ENCODE measurements around the gene NR1H2. TPM values are rescaled to one million over a fixed set of nuclear protein-coding genes. Genes with fewer than 3 reads are reported as not detected.
"Not testable (repeated sequence)": the region's sequence is repeated elsewhere in the genome, so short reads cannot be mapped to it uniquely, and the experiment has no call there.

Gene NR1H2
- total and polyA plus RNA-seq, 5 donors, result 68.3 to 80.9 (median 71.6) TPM

DNA sequence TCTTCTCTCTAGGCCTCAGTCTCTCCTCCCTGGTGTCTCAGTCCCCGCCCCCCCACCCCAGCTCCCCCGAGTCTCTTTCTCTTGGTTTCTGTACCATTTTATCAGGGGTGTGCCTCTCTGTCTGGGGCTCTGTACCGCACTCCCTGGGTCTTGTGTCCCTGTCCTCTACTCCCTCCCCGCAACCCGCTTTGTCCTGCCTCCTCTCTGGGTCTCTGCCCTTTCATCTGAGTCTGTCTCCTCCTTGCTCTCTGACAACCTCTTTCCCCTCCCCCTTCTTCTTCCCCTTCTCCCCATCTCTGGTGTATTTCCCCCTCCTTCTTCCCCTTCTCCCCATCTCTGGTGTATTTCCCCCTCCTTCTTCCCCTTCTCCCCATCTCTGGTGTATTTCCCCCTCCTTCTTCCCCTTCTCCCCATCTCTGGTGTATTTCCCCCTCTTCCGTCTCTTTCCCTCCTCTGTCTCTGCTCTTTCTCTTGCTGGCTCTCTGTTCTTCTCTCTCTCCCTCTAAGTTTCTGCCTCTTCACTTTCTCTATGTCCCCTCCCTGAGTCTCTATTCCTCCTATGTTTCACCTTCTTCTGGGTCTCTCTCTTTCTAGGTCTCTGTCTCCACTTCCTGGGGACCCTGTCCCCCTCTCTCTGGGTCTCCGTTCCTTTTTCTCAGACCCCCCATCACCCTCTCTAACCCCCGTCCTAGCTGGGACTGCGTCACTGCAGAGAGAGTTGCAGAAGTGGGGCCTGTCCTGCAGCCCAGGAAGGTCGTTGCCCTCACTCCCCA, 44.9 kb upstream of the NR1H2 start:
- no peaks in the 10 kb centered on the region for H3K27me3 ChIP-seq (ENCODE audit: control insufficient read depth, insufficient read depth)
- 19% methylated on average over 10 of the region's 10 CpGs for WGBS

DNA sequence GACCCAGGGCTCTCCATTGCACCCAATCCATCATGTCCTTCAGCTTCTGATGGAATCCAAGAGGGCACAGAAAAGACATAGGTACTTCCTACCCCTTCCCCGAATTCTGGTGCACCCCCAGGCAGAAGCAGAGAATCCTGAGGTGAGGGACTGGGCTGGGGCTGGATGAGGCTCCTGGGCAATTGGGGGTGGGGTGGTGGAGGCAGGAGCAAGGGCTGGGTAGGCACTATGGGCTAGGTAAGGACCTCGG, 44.3 kb upstream of the NR1H2 start:
- H3K4me3 ChIP-seq (ENCODE audit: low read length), result no peak overlapping the region
- no peaks in the 10 kb centered on the region for H3K27me3 ChIP-seq (ENCODE audit: control insufficient read depth, insufficient read depth)
- ATAC-seq (no peak), DNase-seq (no peak)
- peaks cover 1% of the 10 kb centered on the region for H3K4me1 ChIP-seq (ENCODE audit: control insufficient read depth, insufficient read depth, low read length)
- intact Hi-C loops (cut with DNase I), result no loop called here
- no peak overlapping the region for H3K27ac ChIP-seq (ENCODE audit: low read length)
- H3K9me3 ChIP-seq (ENCODE audit: control insufficient read depth, low read length), result no peaks in the 10 kb centered on the region
- 30% methylated on average over 2 of the region's 2 CpGs for WGBS

More for the DNA sequence above, 44.9 kb upstream of the NR1H2 start:
- DNase-seq (no peak), ATAC-seq (no peak)
- intact Hi-C loops (cut with DNase I), result no loop called here
- no peaks in the 10 kb centered on the region for H3K9me3 ChIP-seq (ENCODE audit: control insufficient read depth, low read length)
- peak overlapping the region; percentile 41 for H3K4me3 ChIP-seq (ENCODE audit: low read length)
- peaks cover 1% of the 10 kb centered on the region for H3K4me1 ChIP-seq (ENCODE audit: control insufficient read depth, insufficient read depth, low read length)
- H3K27ac ChIP-seq (ENCODE audit: low read length), result no peak overlapping the region

DNA sequence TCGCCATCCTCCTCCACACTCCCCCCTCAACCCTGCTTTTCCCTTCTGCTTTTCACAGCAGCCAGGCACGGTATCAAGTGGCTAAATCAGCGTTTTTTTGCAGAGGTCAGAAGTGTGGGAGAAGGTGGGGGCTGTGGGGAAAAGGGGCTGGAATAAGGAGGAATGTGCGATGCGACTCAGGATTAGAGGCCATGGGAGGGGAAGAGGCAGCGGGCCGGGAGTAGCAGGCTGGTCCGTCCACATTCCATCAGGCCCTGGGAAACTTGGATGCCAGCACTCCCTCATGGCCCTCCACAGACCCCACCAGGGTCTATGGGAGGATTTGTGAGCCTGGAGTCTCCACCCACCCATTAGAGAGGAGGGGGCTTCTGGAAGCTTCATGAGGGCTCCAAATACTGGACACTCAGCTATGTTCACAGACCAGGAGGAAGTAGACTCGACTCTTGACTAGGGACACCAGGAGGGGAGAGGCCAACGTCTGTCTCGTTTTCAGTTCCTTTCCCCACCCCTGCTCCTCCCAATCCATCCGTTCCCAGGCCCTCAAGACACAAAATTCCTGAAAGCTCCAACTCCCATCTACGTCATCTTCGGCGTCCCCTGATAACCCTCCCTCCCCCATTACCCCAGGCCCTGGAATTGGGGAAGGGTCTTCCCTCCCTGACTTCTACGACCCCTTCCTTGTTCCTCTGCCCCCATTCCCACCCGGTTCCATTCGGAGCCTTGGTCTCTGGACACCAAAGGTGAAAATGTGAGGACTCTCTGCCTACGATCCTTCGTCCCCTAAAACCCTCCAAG, 43.8 kb upstream of the NR1H2 start:
- H3K4me3 ChIP-seq (ENCODE audit: low read length), result no peak overlapping the region
- intact Hi-C loops (cut with DNase I), result no loop called here
- H3K9me3 ChIP-seq (ENCODE audit: control insufficient read depth, low read length), result no peaks in the 10 kb centered on the region
- H3K4me1 ChIP-seq (ENCODE audit: control insufficient read depth, insufficient read depth, low read length), result peaks cover 1% of the 10 kb centered on the region
- no peak overlapping the region for H3K27ac ChIP-seq (ENCODE audit: low read length)
- no peaks in the 10 kb centered on the region for H3K27me3 ChIP-seq (ENCODE audit: control insufficient read depth, insufficient read depth)
- DNase-seq (no peak), ATAC-seq (no peak)
- 16% methylated on average over 20 of the region's 20 CpGs for WGBS

DNA sequence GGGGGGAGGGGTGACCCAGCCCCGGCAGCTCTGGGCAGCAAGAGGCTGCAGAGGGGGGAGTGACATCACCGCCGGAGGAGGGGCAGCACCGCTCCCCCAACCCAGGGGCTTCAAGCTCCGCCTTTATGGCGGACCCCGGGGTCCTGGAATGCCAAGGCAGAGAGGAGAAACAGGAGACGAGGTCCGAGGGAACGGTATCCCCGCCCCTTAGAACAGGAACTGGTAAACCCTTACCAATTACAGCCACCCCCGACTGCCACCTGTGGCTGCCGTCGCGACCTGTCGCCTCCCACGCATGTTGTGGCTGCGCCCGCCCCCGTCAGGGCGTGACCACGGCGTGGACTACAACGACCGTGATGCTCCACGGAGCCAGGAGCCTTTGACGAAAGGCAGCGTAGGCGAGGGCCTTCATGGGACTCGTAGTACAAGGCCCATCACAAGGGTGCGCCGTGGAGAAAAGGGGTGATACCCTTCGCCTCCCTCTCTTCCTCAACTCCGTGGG, 43.0 kb upstream of the NR1H2 start:
- Histone ChIP-seq H3K27ac (ENCODE audit: low read length) (no peak overlapping the region), H3K27me3 (ENCODE audit: control insufficient read depth, insufficient read depth) (no peaks in the 10 kb centered on the region), H3K4me1 (ENCODE audit: control insufficient read depth, insufficient read depth, low read length) (peaks cover 1% of the 10 kb centered on the region), H3K4me3 (ENCODE audit: low read length) (peak overlapping the region; percentile 26), H3K9me3 (ENCODE audit: control insufficient read depth, low read length) (no peaks in the 10 kb centered on the region)
- DNase-seq (peak; percentile 92 to 96 (median 96)), ATAC-seq (peak; percentile 69 to 74)
- 1% methylated on average over 34 of the region's 34 CpGs for WGBS
- intact Hi-C loops (cut with DNase I), result no loop called here

DNA sequence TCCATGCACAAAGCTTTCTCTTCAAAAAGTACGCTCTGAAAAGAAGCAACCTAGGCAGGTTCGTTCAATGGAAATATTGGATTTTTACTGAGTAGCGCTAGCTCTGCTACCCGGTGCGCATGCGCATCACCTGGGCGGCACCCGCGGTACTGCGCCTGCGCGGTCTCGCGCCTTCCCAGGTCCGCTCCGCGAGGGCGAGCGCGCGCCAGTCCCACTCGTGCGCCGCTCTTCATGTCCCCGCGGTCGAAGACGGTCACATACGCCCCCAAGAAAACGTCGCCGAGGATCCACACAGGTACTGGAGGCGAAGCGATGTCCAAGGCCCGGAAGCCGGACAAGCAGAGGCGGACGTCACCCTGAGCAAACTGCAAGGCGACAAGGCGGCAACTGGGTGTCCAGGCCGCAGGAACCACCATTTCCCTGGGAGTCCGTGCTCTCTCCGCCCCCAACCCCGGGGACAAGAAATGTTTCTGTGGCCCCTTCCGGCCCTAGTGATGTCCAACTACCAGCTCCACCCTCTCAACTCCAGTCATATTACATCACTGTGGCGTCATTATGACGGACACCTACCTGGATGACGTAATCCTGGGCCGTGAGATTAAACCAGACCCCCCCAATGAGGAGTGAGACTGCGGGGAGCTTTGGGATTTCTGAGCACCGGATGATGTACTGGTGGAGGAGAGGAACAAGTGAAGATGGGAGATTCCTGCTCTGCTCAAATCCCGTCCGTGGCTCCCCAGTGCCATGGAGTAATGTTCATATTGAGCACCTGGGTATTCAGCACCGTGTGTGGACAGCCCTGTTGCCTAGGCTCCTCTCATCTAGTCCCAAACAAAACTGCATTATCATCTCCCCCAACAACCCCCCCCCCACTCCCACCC, 42.3 kb upstream of the NR1H2 start:
- WGBS, result 11% methylated on average over 54 of the region's 54 CpGs
- Histone ChIP-seq H3K9me3 (ENCODE audit: control insufficient read depth, low read length) (no peaks in the 10 kb centered on the region), H3K27ac (ENCODE audit: low read length) (peak overlapping the region; percentile 48), H3K4me1 (ENCODE audit: control insufficient read depth, insufficient read depth, low read length) (peaks cover 1% of the 10 kb centered on the region), H3K4me3 (ENCODE audit: low read length) (peak overlapping the region; percentile 22), H3K27me3 (ENCODE audit: control insufficient read depth, insufficient read depth) (no peaks in the 10 kb centered on the region)
- intact Hi-C loops (cut with DNase I), result no loop called here
- DNase-seq (peak; percentile 72 to 93 (median 91)), ATAC-seq (peak; percentile 28 to 36)

DNA sequence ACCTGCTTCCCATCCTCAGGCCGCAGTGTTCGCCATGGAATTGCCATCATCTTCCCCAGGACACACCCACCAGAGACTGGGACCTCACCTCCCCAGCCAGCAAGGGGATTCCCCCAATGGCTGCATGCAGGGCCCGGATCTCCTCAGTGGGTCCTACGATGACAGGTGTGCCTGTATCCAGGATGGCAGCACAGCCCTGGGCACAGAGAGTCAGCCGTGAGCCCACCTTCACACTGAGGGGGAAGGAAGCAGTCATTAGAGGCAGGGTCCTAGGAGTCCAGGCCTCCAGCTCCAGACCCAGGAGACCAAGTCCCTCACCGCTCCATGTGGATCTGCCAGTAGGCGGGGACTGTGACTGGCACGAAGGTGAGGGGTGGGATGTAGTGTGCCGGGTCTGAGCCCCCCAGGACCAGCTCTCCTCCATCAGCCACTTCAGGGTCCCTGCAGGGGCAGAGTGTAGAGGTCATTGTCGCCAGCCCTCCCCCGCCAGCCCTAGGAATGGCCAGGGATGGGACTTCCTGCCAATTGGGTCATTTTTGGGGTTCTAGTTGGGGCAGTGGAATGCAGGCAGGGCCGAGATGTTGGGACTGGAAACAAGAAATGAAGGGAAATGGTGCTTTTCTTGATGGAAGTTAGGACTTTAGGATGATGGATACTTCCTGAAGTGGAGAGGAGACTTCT, 41.4 kb upstream of the NR1H2 start:
- WGBS, result 92% methylated on average over 12 of the region's 12 CpGs
- ATAC-seq (no peak), DNase-seq (no peak)
- no peak overlapping the region for H3K27ac ChIP-seq (ENCODE audit: low read length)
- no peaks in the 10 kb centered on the region for H3K27me3 ChIP-seq (ENCODE audit: control insufficient read depth, insufficient read depth)
- H3K4me1 ChIP-seq (ENCODE audit: control insufficient read depth, insufficient read depth, low read length), result peaks cover 1% of the 10 kb centered on the region
- intact Hi-C loops (cut with DNase I), result no loop called here
- H3K4me3 ChIP-seq (ENCODE audit: low read length), result no peak overlapping the region
- H3K9me3 ChIP-seq (ENCODE audit: control insufficient read depth, low read length), result no peaks in the 10 kb centered on the region

DNA sequence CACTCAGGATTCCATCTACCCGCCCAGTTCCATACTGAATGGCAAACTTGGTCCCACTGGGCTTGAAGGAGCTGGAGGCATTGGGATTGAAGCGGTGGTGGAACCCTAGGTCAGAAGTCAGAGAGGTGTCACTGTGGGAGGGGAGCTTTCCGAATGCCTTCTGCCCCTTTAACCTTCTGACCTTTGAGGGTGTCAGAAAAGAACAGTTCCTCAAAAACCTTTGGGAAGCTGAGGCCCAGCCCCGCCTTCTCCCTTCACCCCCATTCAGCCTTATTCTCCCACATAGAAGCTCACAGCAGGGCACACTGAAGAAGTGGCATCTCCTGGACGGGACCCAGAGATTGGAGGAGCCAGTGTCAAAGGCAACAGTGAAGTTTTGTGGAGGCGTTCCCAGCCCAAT, 39.2 kb upstream of the NR1H2 start:
- ATAC-seq; H3K4me1 ChIP-seq (ENCODE audit: control insufficient read depth, insufficient read depth, low read length); intact Hi-C loops (cut with DNase I); H3K27me3 ChIP-seq (ENCODE audit: control insufficient read depth, insufficient read depth); H3K4me3 ChIP-seq (ENCODE audit: low read length); DNase-seq; H3K9me3 ChIP-seq (ENCODE audit: control insufficient read depth, low read length); H3K27ac ChIP-seq (ENCODE audit: low read length): not testable (repeated sequence)
- 84% methylated on average over 6 of the region's 6 CpGs for WGBS

DNA sequence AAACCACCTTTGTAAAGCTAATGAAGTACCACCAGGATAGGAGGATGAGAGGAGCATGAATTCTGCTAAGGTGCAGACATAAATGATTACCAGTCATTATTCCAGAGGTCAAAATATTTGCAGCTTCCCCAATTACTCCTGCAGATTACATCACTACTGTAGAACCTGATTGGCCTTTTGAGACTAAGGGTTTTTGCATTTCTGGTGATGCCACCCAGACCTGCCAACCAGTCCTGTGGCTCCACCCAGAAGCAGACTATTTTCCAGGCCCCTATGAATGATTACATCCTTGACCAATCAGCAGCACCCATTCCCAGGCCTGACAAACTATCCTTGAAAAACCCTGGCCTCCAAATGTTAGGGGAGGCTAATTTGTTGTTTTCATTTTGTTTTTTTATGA, 35.9 kb upstream of the NR1H2 start:
- ATAC-seq (no peak), DNase-seq (no peak)
- intact Hi-C loops (cut with DNase I), result no loop called here
- Histone ChIP-seq H3K4me1 (ENCODE audit: control insufficient read depth, insufficient read depth, low read length) (no peaks in the 10 kb centered on the region), H3K9me3 (ENCODE audit: control insufficient read depth, low read length) (no peaks in the 10 kb centered on the region), H3K4me3 (ENCODE audit: low read length) (no peak overlapping the region), H3K27ac (ENCODE audit: low read length) (no peak overlapping the region), H3K27me3 (ENCODE audit: control insufficient read depth, insufficient read depth) (no peaks in the 10 kb centered on the region)

DNA sequence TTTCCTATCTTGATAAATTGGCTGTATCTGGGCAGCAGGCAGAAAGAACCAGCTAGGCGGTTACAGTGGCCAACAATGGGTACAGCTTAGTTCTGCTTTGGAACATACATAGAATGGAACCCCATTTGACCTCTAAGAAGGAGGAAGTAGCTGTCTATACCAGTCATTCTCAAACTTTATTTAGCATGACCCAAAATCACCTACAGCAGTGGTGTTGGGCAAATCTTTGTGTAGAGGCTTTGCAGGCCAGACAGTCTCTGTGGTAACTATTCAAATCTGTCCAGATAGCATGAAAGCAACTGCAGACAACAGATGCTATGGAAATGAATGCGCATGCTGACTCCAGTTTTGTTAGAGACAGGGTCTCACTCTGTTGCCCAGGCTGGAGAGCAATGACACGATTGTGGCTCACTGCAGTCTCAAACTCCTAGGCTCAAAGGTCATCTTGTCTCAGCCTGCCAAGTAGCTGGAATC, 35.1 kb upstream of the NR1H2 start:
- Histone ChIP-seq H3K9me3 (ENCODE audit: control insufficient read depth, low read length) (no peaks in the 10 kb centered on the region), H3K27me3 (ENCODE audit: control insufficient read depth, insufficient read depth) (no peaks in the 10 kb centered on the region), H3K4me1 (ENCODE audit: control insufficient read depth, insufficient read depth, low read length) (no peaks in the 10 kb centered on the region), H3K27ac (ENCODE audit: low read length) (no peak overlapping the region), H3K4me3 (ENCODE audit: low read length) (no peak overlapping the region)
- WGBS, result 88% methylated on average over 3 of the region's 3 CpGs
- DNase-seq (no peak), ATAC-seq (no peak)
- intact Hi-C loops (cut with DNase I), result no loop called here

DNA sequence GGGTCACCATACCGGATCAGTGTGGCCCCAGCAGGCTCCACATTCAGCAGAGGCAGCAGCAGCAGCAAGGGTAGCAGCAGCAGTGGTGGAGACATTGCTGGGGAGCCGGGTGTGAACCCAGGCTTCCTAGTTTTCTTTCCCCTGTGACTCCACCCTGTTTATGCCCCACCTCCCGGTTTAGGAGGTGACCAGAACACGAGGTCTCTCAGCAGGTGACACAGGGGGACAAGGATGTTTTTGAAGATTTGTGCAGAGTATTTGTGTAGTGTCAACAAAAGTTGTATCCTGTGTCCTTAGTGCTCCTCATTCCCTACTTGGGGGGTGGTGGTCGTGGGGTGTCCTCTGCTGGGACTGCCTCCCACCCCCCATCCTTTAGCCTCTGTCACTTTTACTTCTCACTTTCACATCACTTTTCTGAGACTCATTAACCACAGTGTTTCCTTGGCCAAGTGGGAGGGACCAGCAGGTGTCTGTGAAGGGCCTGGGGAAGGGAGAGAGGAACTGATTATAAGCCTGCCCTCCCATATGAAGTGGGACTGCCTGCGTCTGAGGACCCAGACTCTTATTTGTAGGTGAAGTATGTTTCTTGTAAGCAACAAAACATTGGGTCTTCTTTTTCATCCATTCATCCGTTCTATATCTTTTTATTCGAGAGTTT, 31.5 kb upstream of the NR1H2 start:
- Histone ChIP-seq H3K4me1 (ENCODE audit: control insufficient read depth, insufficient read depth, low read length) (no peaks in the 10 kb centered on the region), H3K27me3 (ENCODE audit: control insufficient read depth, insufficient read depth) (no peaks in the 10 kb centered on the region), H3K9me3 (ENCODE audit: control insufficient read depth, low read length) (no peaks in the 10 kb centered on the region), H3K4me3 (ENCODE audit: low read length) (no peak overlapping the region), H3K27ac (ENCODE audit: low read length) (no peak overlapping the region)
- no peak for ATAC-seq
- intact Hi-C loops (cut with DNase I), result no loop called here
- 72% methylated on average over 8 of the region's 8 CpGs for WGBS
- DNase-seq, result no peak

All from right cardiac atrium (tissue), 5 donors.